Breast epithelium (tissue), 4 donors: ENCODE measurements around the gene IFI44L. TPM values are rescaled to one million over a fixed set of nuclear protein-coding genes. Genes with fewer than 3 reads are reported as not detected.

Source experiments
- DNase-seq, 2 donors: peaks; one replicate each; pipeline ENCODE4 v3.0.0-alpha.2; 2019; ENCODE audit warnings: low spot score in 2 of 2
- H3K27ac ChIP-seq, 2 donors: fragments of 200-600 bp; sonication (generic) in 1 of 2; one replicate each; pipeline ENCODE4 v1.5.1; 2016 to 2019; ENCODE audit warnings: mild to moderate bottlenecking in 1 of 2
- H3K27me3 ChIP-seq, 2 donors: fragments of 200-600 bp; sonication (generic) in 1 of 2; one replicate each; pipeline versions ENCODE4 v1.5.1 to v1.6.0; 2017 to 2019; ENCODE audit warnings: control low read depth in 1 of 2, mild to moderate bottlenecking in 1 of 2
- H3K36me3 ChIP-seq: fragments of 200-600 bp; one replicate; pipeline ENCODE4 v1.5.1; 2019
- H3K4me1 ChIP-seq, 2 donors: fragments of 200-600 bp; sonication (generic); one replicate each; pipeline ENCODE4 v1.5.1; 2016 to 2019; ENCODE audit warnings: control low read depth in 1 of 2
- H3K4me3 ChIP-seq, 3 donors: fragments of 200-600 bp; sonication (generic); 1 replicate in 2 of 3; 2 replicates in 1 of 3; pipeline ENCODE4 v1.5.1; 2016 to 2019; ENCODE audit warnings: mild to moderate bottlenecking in 3 of 3, moderate library complexity in 2 of 3
- H3K9me3 ChIP-seq, 2 donors: fragments of 200-600 bp; sonication (generic) in 1 of 2; one replicate each; pipeline ENCODE4 v1.5.1; 2016 to 2019; ENCODE audit warnings: control low read depth in 1 of 2
- CTCF ChIP-seq, 3 donors: fragments of 450-650 bp; IDR thresholded peaks; one replicate each; pipeline ENCODE4 v1.5.1; 2016 to 2017; ENCODE audit warnings: antibody characterized with exemption in 3 of 3, mild to moderate bottlenecking in 3 of 3, moderate library complexity in 3 of 3
- POLR2A ChIP-seq: fragments of 450-650 bp; IDR thresholded peaks from one replicate; pipeline ENCODE4 v1.6.1; 2016; ENCODE audit warnings: antibody characterized with exemption, mild to moderate bottlenecking, moderate library complexity
- POLR2AphosphoS5 ChIP-seq, 3 donors: sonication (generic); formaldehyde crosslinking; IDR thresholded peaks; one replicate each; pipeline ENCODE4 v1.6.1; 2017; ENCODE audit warnings: antibody characterized with exemption in 3 of 3
- intact Hi-C: fragments of 100-400 bp; cut with DNase I; formaldehyde crosslinking; loops from one replicate; pipeline ENCODE4 v1.15.1; 2023; ENCODE audit warnings: low total_unique reads
- total RNA-seq, 3 donors: library from RNA; depleted of rRNA; stranded (reverse); fragments of >200 nt; gene quantifications; one replicate each; pipeline ENCODE4 v1.1.0, GENCODE V29; 2016

IFI44L gene
- total RNA-seq, 3 donors from 2014 or later = 4.3 to 13.4 (median 7.8) TPM

GRCh38 chr1:78620666-78621065 is 418 bp downstream of the IFI44L start:
- TF ChIP-seq CTCF (IDR thresholded peaks at IDR 0.05) (no peak), POLR2A (no peak), POLR2AphosphoS5 (IDR thresholded peaks at IDR 0.05) (no peak)
- H3K36me3 ChIP-seq = no peaks in the 10 kb centered on the region
- peak overlapping the region; percentile 79 to 84 for H3K27ac ChIP-seq
- no peaks in the 10 kb centered on the region for H3K4me1 ChIP-seq
- no peaks in the 10 kb centered on the region for H3K27me3 ChIP-seq
- DNase-seq = no peak
- peak overlapping the region; percentile 37 to 57 (median 44) for H3K4me3 ChIP-seq
- intact Hi-C loops = no loop called here
- no peaks in the 10 kb centered on the region for H3K9me3 ChIP-seq

GRCh38 chr1:78622548-78622947 is 2.3 kb downstream of the IFI44L start:
- Histone ChIP-seq H3K4me3 (peak overlapping the region in 1 of 3 donors; percentile 15), H3K9me3 (no peaks in the 10 kb centered on the region), H3K4me1 (no peaks in the 10 kb centered on the region), H3K36me3 (no peaks in the 10 kb centered on the region), H3K27me3 (no peaks in the 10 kb centered on the region), H3K27ac (peak overlapping the region in 1 of 2 donors; percentile 40)
- TF ChIP-seq POLR2AphosphoS5 (IDR thresholded peaks at IDR 0.05) (no peak), CTCF (IDR thresholded peaks at IDR 0.05) (no peak), POLR2A (no peak)
- intact Hi-C loops = no loop called here
- DNase-seq = no peak

- intact Hi-C loops = no loop called here
- TF ChIP-seq CTCF (IDR thresholded peaks at IDR 0.05) (no peak), POLR2A (no peak), POLR2AphosphoS5 (IDR thresholded peaks at IDR 0.05) (no peak)
- no peak overlapping the region for H3K27ac ChIP-seq
- no peak for DNase-seq
- H3K27me3 ChIP-seq = no peaks in the 10 kb centered on the region
- H3K4me3 ChIP-seq = no peak overlapping the region
- no peaks in the 10 kb centered on the region for H3K4me1 ChIP-seq
- H3K36me3 ChIP-seq = no peaks in the 10 kb centered on the region
- no peaks in the 10 kb centered on the region for H3K9me3 ChIP-seq
These were observed 3.8 kb downstream of the IFI44L start for GRCh38 chr1:78624035-78624434.

GRCh38 chr1:78627321-78627720 is 7.1 kb downstream of the IFI44L start:
- no peaks in the 10 kb centered on the region for H3K9me3 ChIP-seq
- no peaks in the 10 kb centered on the region for H3K4me1 ChIP-seq
- H3K4me3 ChIP-seq = no peak overlapping the region
- TF ChIP-seq POLR2A (no peak), POLR2AphosphoS5 (IDR thresholded peaks at IDR 0.05) (no peak), CTCF (IDR thresholded peaks at IDR 0.05) (no peak)
- intact Hi-C loops = no loop called here
- no peak for DNase-seq
- H3K36me3 ChIP-seq = no peaks in the 10 kb centered on the region
- no peak overlapping the region for H3K27ac ChIP-seq
- H3K27me3 ChIP-seq = no peaks in the 10 kb centered on the region

GRCh38 chr1:78630600-78630999 is 10.4 kb downstream of the IFI44L start:
- intact Hi-C loops = no loop called here
- H3K27me3 ChIP-seq = no peaks in the 10 kb centered on the region
- H3K4me1 ChIP-seq = no peaks in the 10 kb centered on the region
- no peaks in the 10 kb centered on the region for H3K36me3 ChIP-seq
- TF ChIP-seq POLR2A = no peak
- TF ChIP-seq POLR2AphosphoS5 (IDR thresholded peaks at IDR 0.05) = no peak
- no peak for TF ChIP-seq CTCF (IDR thresholded peaks at IDR 0.05)
- no peak for DNase-seq
- H3K4me3 ChIP-seq = no peak overlapping the region
- no peaks in the 10 kb centered on the region for H3K9me3 ChIP-seq
- no peak overlapping the region for H3K27ac ChIP-seq
